Activated T-helper 1 cell treated with Interleukin-2 at 50 U/mL for 16 hours (primary cell): ENCODE measurements around the gene SECTM1.

Experiments
- DNase-seq: peaks from one replicate; pipeline ENCODE4 v3.0.0-alpha.2; 2020; ENCODE audit warnings: low read depth

SECTM1 gene

GRCh38 chr17:82299452-82299851 lies 34.1 kb downstream of the SECTM1 start:
- no peak for DNase-seq

DNA sequence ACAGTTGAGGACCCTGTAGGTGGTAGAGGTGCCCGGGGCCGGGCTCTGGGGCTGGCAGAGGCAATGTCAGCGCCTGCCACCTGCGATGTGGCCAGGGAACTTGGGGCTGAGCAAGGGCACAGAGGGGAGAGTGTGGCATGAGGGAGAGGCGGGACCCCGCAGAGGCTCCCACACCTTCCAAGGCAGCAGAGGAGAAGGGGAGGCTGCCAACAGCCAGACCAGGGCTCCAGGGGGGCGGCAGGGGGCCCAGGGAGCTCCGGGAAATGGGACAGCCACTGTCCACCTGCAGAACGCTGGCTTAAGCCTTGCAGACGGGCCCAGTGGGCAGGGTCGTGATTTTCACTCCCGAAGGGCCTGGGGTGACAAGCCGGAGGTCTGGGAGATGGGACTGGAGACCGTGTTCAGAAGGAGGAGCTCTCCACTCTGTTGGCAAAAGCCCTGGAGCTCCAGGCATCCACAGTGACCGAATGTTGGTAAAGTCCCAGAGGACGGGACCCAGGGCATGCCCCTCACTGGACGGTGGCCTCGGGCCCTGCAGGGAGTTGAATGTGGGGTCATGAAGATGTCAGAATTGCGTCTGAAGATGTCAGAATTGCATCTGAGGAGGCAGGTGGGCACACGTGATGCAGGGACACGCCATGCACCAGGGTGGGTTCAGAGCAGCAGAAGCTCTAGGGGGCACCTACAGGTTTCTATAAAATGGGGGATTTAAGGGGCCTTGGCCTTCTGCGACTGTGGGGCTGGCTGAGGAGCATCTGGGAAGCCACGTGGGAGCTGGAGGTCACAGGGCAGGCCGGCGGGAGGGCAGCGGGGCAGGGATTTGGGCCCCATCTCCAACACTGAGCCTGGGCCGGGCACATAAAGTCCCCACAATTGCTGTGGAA lies 34.8 kb downstream of the SECTM1 start:
- DNase-seq = no peak

GRCh38 chr17:82297714-82298537 lies 35.6 kb downstream of the SECTM1 start:
- DNase-seq = peak; percentile 87

DNA sequence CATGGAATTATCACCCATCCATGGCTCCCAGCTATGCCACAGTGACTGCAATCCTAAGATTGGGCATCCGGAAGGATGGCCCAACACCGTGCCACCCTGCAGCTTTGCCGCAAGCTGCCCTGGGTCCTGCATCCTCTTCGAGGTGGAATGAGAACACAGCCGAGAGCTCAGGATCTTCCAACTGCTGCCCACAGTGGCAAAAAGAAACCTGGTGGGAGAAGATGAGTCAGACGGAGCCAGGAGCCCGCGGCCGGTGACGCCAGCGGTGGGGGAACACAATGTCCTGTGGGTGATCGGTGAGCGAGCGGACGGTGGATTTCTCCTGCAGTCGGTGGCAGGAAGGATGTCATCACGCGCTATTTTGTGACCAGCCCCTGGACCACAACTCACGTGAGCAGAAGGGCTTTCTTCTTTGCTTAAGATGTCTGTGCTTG lies 36.3 kb downstream of the SECTM1 start:
- DNase-seq = peak; percentile 72

DNA sequence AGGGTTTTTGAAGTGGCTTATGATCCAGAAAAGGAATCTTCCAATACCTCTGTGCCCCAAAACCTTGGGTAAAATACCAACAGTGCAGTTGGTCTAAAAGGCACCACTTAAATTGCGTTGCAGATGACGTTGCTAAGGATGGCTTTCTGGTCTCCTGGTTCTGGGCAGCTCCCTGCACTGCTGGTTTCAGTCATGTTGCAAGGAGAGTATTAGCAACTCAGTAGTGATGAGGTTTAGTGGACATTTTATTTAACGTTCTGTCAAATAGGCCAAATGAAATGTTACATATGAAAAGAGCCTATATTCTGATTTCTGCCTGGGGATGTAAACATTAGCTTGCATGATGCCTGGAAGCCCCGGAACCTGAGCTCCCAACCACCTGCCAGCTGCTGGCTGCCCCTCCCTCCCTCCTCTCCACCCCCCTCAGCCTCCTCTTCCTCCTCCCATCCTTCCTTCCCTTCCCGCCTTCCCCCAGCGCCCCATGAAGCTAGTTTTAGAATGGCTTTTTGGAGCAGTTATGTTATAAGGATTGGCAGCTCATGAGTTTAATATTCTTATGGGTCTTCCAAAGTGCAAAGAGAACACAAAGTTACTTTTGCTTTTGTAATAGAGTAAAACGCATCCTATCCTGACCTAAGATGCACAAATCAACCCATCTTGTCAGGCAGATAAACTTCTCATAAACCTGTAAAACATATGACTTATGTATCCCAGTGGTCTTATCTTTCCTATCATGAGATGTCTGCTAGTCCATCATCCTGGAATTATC lies 36.9 kb downstream of the SECTM1 start:
- no peak for DNase-seq

- no peak for DNase-seq
Observed at GRCh38 chr17:82295472-82295814, 38.1 kb downstream of the SECTM1 start.

- DNase-seq = no peak
Observed at GRCh38 chr17:82294064-82294773, 39.3 kb downstream of the SECTM1 start.

DNA sequence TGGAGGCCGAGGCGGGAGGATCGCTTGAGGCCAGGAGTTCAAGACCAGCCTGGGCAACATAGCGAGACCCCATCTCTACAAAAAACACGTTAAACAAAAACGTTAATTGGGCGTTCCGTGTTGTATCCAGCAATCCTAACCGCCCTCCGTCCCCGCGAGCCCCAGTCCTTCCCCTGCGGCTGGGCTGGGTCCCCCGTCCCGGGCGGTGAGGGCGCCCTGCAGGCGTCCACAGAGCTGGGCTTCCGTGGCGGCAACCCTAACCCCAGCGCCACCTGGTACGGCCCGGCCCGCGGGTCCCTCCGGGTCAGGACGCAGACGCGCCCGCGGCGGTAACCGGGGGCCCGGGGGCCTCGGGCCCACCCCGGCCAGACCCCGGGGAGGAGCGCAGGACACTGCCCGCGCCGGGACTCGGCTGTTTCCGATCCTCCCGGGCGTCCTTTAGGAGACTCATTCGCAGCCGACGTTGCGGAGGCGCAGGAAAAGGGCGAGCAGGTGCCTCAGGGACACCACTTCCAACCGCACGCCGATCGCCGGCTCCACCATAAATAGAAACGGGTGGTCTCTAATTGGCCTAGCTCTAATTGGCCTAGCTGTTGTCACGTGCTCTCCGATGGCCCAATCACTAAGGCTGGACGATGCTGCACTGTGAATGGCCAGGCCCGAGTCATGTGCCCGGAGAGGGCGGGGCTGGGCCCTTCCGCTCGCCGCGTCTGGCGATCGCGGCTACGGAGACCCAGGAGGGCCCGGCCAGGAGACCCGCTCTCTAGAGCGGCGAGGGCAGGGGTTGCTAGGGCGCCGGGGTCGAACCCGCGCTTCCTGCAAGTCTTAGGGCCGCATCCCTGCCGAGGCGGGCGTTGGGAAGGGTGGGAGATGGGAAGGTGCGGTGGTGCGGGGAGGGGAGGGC lies 41.1 kb downstream of the SECTM1 start:
- DNase-seq = peak; percentile 86

- DNase-seq = no peak
Observed at GRCh38 chr17:82291582-82292250, 41.9 kb downstream of the SECTM1 start.

- no peak for DNase-seq
Observed at GRCh38 chr17:82287868-82288801, 45.4 kb downstream of the SECTM1 start.

- no peak for DNase-seq
Observed at GRCh38 chr17:82287013-82287867, 46.3 kb downstream of the SECTM1 start.

DNA sequence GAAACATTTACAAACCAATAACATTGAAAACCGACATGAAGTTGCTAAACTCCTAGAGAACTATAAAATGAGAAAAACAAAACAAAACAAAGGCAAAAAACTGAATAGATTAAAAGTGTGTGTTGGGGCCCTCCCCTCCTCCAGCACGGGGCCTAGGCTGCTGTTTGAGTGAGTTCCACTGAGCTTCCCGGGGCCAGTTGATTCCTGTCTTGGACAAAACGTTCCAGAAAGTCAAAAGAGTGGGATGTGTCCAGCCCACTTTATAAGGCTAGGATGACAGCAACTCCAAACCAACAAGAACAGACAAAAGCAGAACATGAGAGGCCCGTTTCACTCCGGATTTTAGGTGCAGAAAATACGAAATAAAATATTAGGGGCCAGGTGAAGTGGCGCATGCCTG lies 48.4 kb downstream of the SECTM1 start:
- no peak for DNase-seq

- no peak for DNase-seq
Observed at GRCh38 chr17:82283208-82283749, 50.3 kb downstream of the SECTM1 start.

DNA sequence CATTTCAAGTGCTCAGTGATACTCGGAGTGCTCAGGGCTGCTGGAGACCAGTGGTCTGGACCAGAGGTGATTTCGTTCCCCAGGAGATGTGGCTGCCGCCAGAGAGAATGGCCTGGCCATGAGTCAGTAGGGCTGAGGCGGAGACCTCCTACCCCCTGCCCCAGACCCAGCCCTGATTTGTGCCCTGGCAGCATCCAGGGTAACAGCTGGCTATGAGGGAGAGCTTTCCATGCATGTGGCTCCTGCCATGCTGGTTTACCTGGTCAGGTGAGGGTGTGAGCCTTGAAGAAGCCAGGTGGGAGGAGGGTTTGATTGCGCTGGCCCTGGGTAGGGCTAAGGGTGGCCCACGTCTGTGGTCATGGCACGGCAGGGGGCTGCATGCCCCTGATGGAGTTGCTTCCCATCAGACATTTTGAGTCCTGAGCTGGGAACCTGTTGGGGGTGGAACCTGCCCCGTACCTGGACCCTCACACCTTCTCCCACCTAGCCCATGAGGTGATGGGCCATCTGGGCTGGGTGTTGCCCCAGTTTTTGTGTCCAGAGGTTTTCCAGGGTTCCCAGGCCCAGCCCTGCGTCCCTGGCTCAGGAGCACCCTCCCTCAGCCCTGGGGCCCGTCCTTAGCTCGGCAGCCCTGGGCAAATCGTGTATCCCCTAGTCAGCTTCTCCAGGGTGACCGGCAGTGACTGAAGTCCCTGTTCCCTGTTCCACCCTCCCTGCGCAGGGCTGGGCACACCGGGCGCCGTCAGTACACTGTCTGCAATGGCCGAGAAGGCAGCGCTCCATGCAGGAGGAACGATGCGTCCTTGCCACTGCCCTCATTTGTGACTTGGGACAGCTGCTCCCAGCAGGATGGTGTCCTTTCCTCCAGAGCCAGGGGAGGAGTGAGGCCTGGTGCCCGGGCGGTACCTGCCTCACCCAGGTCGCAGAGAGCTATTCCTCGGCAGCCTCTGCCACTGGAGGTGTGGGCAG lies 51.0 kb downstream of the SECTM1 start:
- no peak for DNase-seq

GRCh38 chr17:82281502-82282238 lies 51.9 kb downstream of the SECTM1 start:
- no peak for DNase-seq

DNA sequence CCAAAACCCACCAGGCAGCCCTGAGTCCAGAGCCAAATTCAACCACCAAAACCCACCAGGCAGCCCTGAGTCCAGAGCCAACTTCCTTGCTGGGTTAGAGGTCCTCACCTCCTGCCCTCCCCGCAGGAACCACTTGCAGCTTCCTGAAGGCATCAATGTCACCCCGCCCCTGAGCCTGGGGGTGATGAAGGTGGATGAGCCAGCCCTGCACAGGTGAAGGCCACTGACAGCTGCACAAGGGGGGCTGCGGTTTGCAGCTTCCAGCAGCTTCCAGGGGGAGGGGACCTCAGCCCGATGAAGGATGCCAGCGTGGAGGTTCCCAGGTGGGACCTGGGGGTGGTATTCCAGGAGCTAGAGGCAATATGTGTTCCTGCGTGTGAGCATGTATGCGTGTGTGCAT lies 52.5 kb downstream of the SECTM1 start:
- no peak for DNase-seq
